HepG2 (cell line): Measurements from ENCODE around the gene SLC39A2. TPM values are rescaled to one million over a fixed set of nuclear protein-coding genes. Genes with fewer than 3 reads are reported as not detected.

Experiments used
- ASH2L ChIP-seq: fragments of 300-600, 200-600 bp; sonication (generic); IDR thresholded peaks from 2 replicates; pipeline ENCODE4 v1.7.0; 2017; ENCODE audit warnings: low read depth, mild to moderate bottlenecking, moderate library complexity, mixed read lengths, low read length; ENCODE audit not compliant: insufficient read length
- ATF2 ChIP-seq: sonication (generic); formaldehyde crosslinking; IDR thresholded peaks from 2 replicates; pipeline ENCODE4 v1.4.0; 2020; ENCODE audit warnings: missing genetic modification reagents
- BCL6 ChIP-seq: IDR thresholded peaks from 2 replicates; pipeline ENCODE4 v1.6.1; 2016; ENCODE audit warnings: missing genetic modification reagents, missing compliant biosample characterization
- GZF1 ChIP-seq: sonication (generic); formaldehyde crosslinking; IDR thresholded peaks from 2 replicates; pipeline ENCODE4 v1.5.1; 2020; ENCODE audit warnings: mild to moderate bottlenecking, missing genetic modification reagents
- HES4 ChIP-seq: sonication (generic); formaldehyde crosslinking; IDR thresholded peaks from 2 replicates; pipeline ENCODE4 v1.9.0; 2021; ENCODE audit warnings: mild to moderate bottlenecking, missing genetic modification reagents, borderline replicate concordance
- HNRNPUL1 ChIP-seq: fragments of 200-400 bp; formaldehyde crosslinking; IDR thresholded peaks from 2 replicates; pipeline ENCODE4 v1.6.1; 2017; ENCODE audit warnings: low read depth, mild to moderate bottlenecking, low read length, moderate library complexity
- MAFK ChIP-seq, 2 experiments: IDR thresholded peaks in 1 of 2; conservative IDR thresholded peaks in 1 of 2; 2 replicates each; pipeline ENCODE4 v1.6.1; 2011; ENCODE audit warnings: improper control_type of control experiment in 2 of 2, low read length in 2 of 2
- NAIF1 ChIP-seq: sonication (generic); formaldehyde crosslinking; IDR thresholded peaks from 2 replicates; pipeline ENCODE4 v1.5.0; 2020; ENCODE audit warnings: mild to moderate bottlenecking, missing genetic modification reagents, borderline replicate concordance
- PTBP1 ChIP-seq: fragments of 200-400 bp; formaldehyde crosslinking; IDR thresholded peaks from 2 replicates; pipeline ENCODE4 v1.6.1; 2018; ENCODE audit warnings: low read length, low read depth; ENCODE audit not compliant: poor library complexity, severe bottlenecking
- RARG ChIP-seq: sonication (generic); formaldehyde crosslinking; IDR thresholded peaks from 2 replicates; pipeline ENCODE4 v1.4.0; 2020; ENCODE audit warnings: low read depth, mild to moderate bottlenecking, missing genetic modification reagents
- RCOR2 ChIP-seq: IDR thresholded peaks from 2 replicates; pipeline ENCODE4 v1.6.1; 2016; ENCODE audit warnings: missing biosample characterization, missing genetic modification reagents
- RNF219 ChIP-seq: sonication (generic); formaldehyde crosslinking; IDR thresholded peaks from 2 replicates; pipeline ENCODE4 v1.5.0; 2020; ENCODE audit warnings: mild to moderate bottlenecking, missing genetic modification reagents
- SOX6 ChIP-seq, 2 experiments: fragments of 450-650 bp in 1 of 2; sonication (generic) in 1 of 2; formaldehyde crosslinking in 1 of 2; IDR thresholded peaks; 2 replicates each; pipeline versions ENCODE4 v1.4.0 to v1.6.1; 2017 to 2020; ENCODE audit warnings: antibody characterized with exemption in 1 of 2, mild to moderate bottlenecking in 1 of 2, missing genetic modification reagents in 1 of 2
- ZC3H13 ChIP-seq: sonication (generic); formaldehyde crosslinking; IDR thresholded peaks from 2 replicates; pipeline ENCODE4 v1.8.1; 2023; ENCODE audit warnings: mild to moderate bottlenecking, missing genetic modification reagents, moderate library complexity
- ZFP36L1 ChIP-seq: sonication (generic); formaldehyde crosslinking; IDR thresholded peaks from 2 replicates; pipeline ENCODE4 v1.8.0; 2022; ENCODE audit warnings: mild to moderate bottlenecking, missing genetic modification reagents, moderate library complexity
- ZNF329 ChIP-seq: sonication (generic); formaldehyde crosslinking; IDR thresholded peaks from 2 replicates; pipeline ENCODE4 v1.9.0; 2021; ENCODE audit warnings: low read depth, mild to moderate bottlenecking, missing genetic modification reagents
- ZNF503 ChIP-seq: sonication (generic); formaldehyde crosslinking; IDR thresholded peaks from 2 replicates; pipeline ENCODE4 v1.4.0; 2020; ENCODE audit warnings: missing genetic modification reagents
- ZNF510 ChIP-seq: sonication (generic); formaldehyde crosslinking; IDR thresholded peaks from 2 replicates; pipeline ENCODE4 v1.4.0; 2020; ENCODE audit warnings: low read depth, mild to moderate bottlenecking, missing genetic modification reagents
- ZNF788 ChIP-seq: sonication (generic); formaldehyde crosslinking; IDR thresholded peaks from 2 replicates; pipeline ENCODE4 v1.5.0; 2020; ENCODE audit warnings: mild to moderate bottlenecking, missing genetic modification reagents, borderline replicate concordance
- polyA plus RNA-seq, 8 experiments: library from polyadenylated mRNA; depleted of rRNA in 3 of 8; stranded (reverse) in 7 of 8; unstranded in 1 of 8; fragments of >200 nt; fragmentation: Illumina TruSeq in 4 of 8; extraction: Trizol in 4 of 8; gene quantifications; 2 replicates each; pipeline versions ENCODE4 v1.2.1 to v1.2.3, GENCODE V29; 2011 to 2016; ENCODE audit warnings: low read depth in 4 of 8, missing spikeins in 1 of 8, mixed read lengths in 1 of 8; ENCODE audit not compliant: insufficient read depth in 1 of 8
- total RNA-seq, 5 experiments: library from RNA; depleted of rRNA; stranded (reverse); fragments of >200 nt; fragmentation: Illumina TruSeq; extraction: Trizol; gene quantifications; 2 replicates each; pipeline ENCODE4 v1.2.3, GENCODE V29; 2016; ENCODE audit warnings: low read depth in 1 of 5

SLC39A2 gene
- total and polyA plus RNA-seq, 2 of the 13 experiments (the other 11 are each of a cell fraction or from before 2014, with no cell fraction given), result 0.08 to 0.11 TPM

GRCh38 chr14:20989787-20990600 is 9.1 kb upstream of the SLC39A2 start, which contains the start of gene METTL17 (continued):
- TF ChIP-seq ZNF503, result no peak
- peak; percentile 43; the same call in 1 of the 2 replicates for TF ChIP-seq HES4
- peak; percentile 32 for TF ChIP-seq PTBP1
- TF ChIP-seq ZC3H13 (CRISPR knock-in tag), result peak; percentile 77; the same call in 1 of the 2 replicates
- peak; percentile 78 for TF ChIP-seq GZF1 (CRISPR knock-in tag)
- no peak for TF ChIP-seq SOX6 (IDR thresholded peaks at IDR 0.05)
- peak; percentile 40; the same call in 1 of the 2 replicates for TF ChIP-seq SOX6 (CRISPR knock-in tag; IDR thresholded peaks at IDR 0.05)
- peak; percentile 93 for TF ChIP-seq ASH2L
- 0 out of 2 replicates have a peak, but pooled peaks have one; percentile 46 for TF ChIP-seq ZNF510 (CRISPR knock-in tag)
- TF ChIP-seq BCL6 (CRISPR knock-in tag), result peak; percentile 46
- no peak for TF ChIP-seq ZNF329
- no peak for TF ChIP-seq HNRNPUL1
- peak; percentile 43; the same call in 1 of the 2 replicates for TF ChIP-seq ATF2 (CRISPR knock-in tag)
- TF ChIP-seq ZFP36L1 (CRISPR knock-in tag), result peak; percentile 53; the same call in 1 of the 2 replicates
- TF ChIP-seq NAIF1, result peak; percentile 61; the same call in 1 of the 2 replicates
- no peak for TF ChIP-seq RNF219 (CRISPR knock-in tag)
- TF ChIP-seq MAFK (conservative IDR thresholded peaks at IDR 0.05 in 1 of 2, IDR thresholded peaks at IDR 0.05 in 1 of 2; ENCODE audit: low read length in 2 of 2), result no peak
- peak; percentile 77; the same call in 1 of the 2 replicates for TF ChIP-seq ZNF788 (CRISPR knock-in tag)
- TF ChIP-seq RCOR2 (CRISPR knock-in tag), result peak; percentile 19; the same call in 1 of the 2 replicates
- TF ChIP-seq RARG, result no peak
